ENCODE measurements around the gene SCMH1. TPM values are rescaled to one million over a fixed set of nuclear protein-coding genes. Genes with fewer than 3 reads are reported as not detected.

The SCMH1 gene
- polyA plus RNA-seq, 1 of the 3 experiments (the other 2 are of a cell fraction): 38.5 TPM

- ChIA-PET POLR2A (no interaction called here), CTCF (interaction anchor here (1.8 kb wide), 1 partner anchor 12 kb away, joined by 7 read pairs; no protein-coding TSS in a partner anchor)
- H3F3A ChIP-seq (replicated peaks; ENCODE audit: insufficient read depth): peaks cover 31% of the 10 kb centered on the region
- no peak overlapping the region for H3K27ac ChIP-seq (ENCODE audit: low read depth in 2 of 2, low read length in 1 of 2)
- H3K79me2 ChIP-seq (ENCODE audit: insufficient read depth): no peaks in the 10 kb centered on the region
- H3K36me3 ChIP-seq (replicated peaks in 1 of 2; ENCODE audit: control insufficient read depth in 1 of 2, insufficient read depth in 2 of 2, low read length in 1 of 2): peaks cover 8 to 21% of the 10 kb centered on the region in 2 experiments
- H3K9me3 ChIP-seq: no peaks in the 10 kb centered on the region
- H3K4me1 ChIP-seq (ENCODE audit: control insufficient read depth in 1 of 2, insufficient read depth in 2 of 2, low read depth in 1 of 2, low read length in 1 of 2): peaks cover 3 to 19% of the 10 kb centered on the region in 2 experiments; a peak in 3 of 4 replicates
- no peaks in the 10 kb centered on the region; the same call in 1 of the 2 replicates for H4K20me1 ChIP-seq (ENCODE audit: insufficient read depth)
- WGBS (ENCODE audit: low lambda C conversion rate): 96% methylated on average over 1 of the region's 1 CpG
- H2AFZ ChIP-seq (ENCODE audit: low read depth): no peak overlapping the region
- no peak overlapping the region for H3K9ac ChIP-seq
- H3K9me2 ChIP-seq: no peaks in the 10 kb centered on the region
- no peaks in the 10 kb centered on the region for H3K27me3 ChIP-seq (ENCODE audit: insufficient read depth)
- no peak overlapping the region for H3K4me3 ChIP-seq (ENCODE audit: low read depth in 2 of 2, low read length in 1 of 2)
- no peak overlapping the region for H3K4me2 ChIP-seq
- TF ChIP-seq SIN3A (IDR thresholded peaks at IDR 0.05; ENCODE audit: borderline replicate concordance, low read depth, low read length) (no peak), YY1 (IDR thresholded peaks at IDR 0.05; ENCODE audit: low read depth) (no peak), GATA2 (CRISPR knock-in tag; IDR thresholded peaks at IDR 0.05) (no peak), FOXM1 (IDR thresholded peaks at IDR 0.05; ENCODE audit: low read depth) (no peak), REST (IDR thresholded peaks at IDR 0.05; ENCODE audit: low read depth, low read length) (no peak), CHD2 (IDR thresholded peaks at IDR 0.05; ENCODE audit: low read length, partially characterized antibody) (no peak), NRF1 (IDR thresholded peaks at IDR 0.05; ENCODE audit: low read depth, low read length) (no peak), NFIC (IDR thresholded peaks at IDR 0.05; ENCODE audit: borderline replicate concordance) (no peak), FOXJ3 (CRISPR knock-in tag; IDR thresholded peaks at IDR 0.05) (no peak), FOSL2 (IDR thresholded peaks at IDR 0.05; ENCODE audit: borderline replicate concordance, low read depth) (no peak), POLR2AphosphoS5 (IDR thresholded peaks at IDR 0.05; ENCODE audit: low read depth, low read length) (no peak)
- DNase-seq: no peak
Observed at GRCh38 chr1:41155105-41155504, 87.0 kb downstream of the SCMH1 start.

- Histone ChIP-seq H3K27me3 (ENCODE audit: insufficient read depth) (no peaks in the 10 kb centered on the region), H3K9ac (no peak overlapping the region), H3K27ac (ENCODE audit: low read depth in 2 of 2, low read length in 1 of 2) (no peak overlapping the region), H3K4me1 (ENCODE audit: control insufficient read depth in 1 of 2, insufficient read depth in 2 of 2, low read depth in 1 of 2, low read length in 1 of 2) (peaks cover 3 to 19% of the 10 kb centered on the region in 2 experiments; a peak in 3 of 4 replicates), H3F3A (replicated peaks; ENCODE audit: insufficient read depth) (peaks cover 31% of the 10 kb centered on the region), H3K9me3 (no peaks in the 10 kb centered on the region), H2AFZ (ENCODE audit: low read depth) (no peak overlapping the region), H3K9me2 (no peaks in the 10 kb centered on the region), H3K4me2 (no peak overlapping the region), H3K36me3 (replicated peaks in 1 of 2; ENCODE audit: control insufficient read depth in 1 of 2, insufficient read depth in 2 of 2, low read length in 1 of 2) (peaks cover 16 to 28% of the 10 kb centered on the region in 2 experiments), H3K4me3 (ENCODE audit: low read depth in 2 of 2, low read length in 1 of 2) (no peak overlapping the region), H4K20me1 (ENCODE audit: insufficient read depth) (no peaks in the 10 kb centered on the region; the same call in 1 of the 2 replicates), H3K79me2 (ENCODE audit: insufficient read depth) (no peaks in the 10 kb centered on the region)
- CTCF ChIA-PET: interaction anchor here (1.4 kb wide), 1 partner anchor 13 kb away, joined by 4 read pairs; no protein-coding TSS in a partner anchor
- POLR2A ChIA-PET: no interaction called here
- no peak for DNase-seq
- TF ChIP-seq RFX5 (IDR thresholded peaks at IDR 0.05; ENCODE audit: low read length) (no peak), MAX (IDR thresholded peaks at IDR 0.05; ENCODE audit: low read depth) (no peak), PBX3 (IDR thresholded peaks at IDR 0.05) (no peak), TEAD4 (IDR thresholded peaks at IDR 0.05; ENCODE audit: borderline replicate concordance, insufficient read depth) (no peak), USF1 (IDR thresholded peaks at IDR 0.05; ENCODE audit: borderline replicate concordance, low read depth) (no peak), ZBTB33 (IDR thresholded peaks at IDR 0.05; ENCODE audit: borderline replicate concordance, low read depth) (no peak), CTCF (IDR thresholded peaks at IDR 0.05) (no peak), CHD2 (IDR thresholded peaks at IDR 0.05; ENCODE audit: low read length, partially characterized antibody) (no peak)
Observed at GRCh38 chr1:41153750-41154274, 88.3 kb downstream of the SCMH1 start.

Measured in SK-N-SH (cell line).